ENCODE data around the gene NOTCH4. TPM values are rescaled to one million over a fixed set of nuclear protein-coding genes. Genes with fewer than 3 reads are reported as not detected.
"Not testable (repeated sequence)": the region's sequence is repeated elsewhere in the genome, so short reads cannot be mapped to it uniquely, and the experiment has no call there.

Gene NOTCH4
- total and polyA plus RNA-seq, 9 of the 15 experiments (the other 6 are each of a cell fraction or from before 2014, with no cell fraction given), result 0.24 to 4.3 (median 1.7) TPM

DNA sequence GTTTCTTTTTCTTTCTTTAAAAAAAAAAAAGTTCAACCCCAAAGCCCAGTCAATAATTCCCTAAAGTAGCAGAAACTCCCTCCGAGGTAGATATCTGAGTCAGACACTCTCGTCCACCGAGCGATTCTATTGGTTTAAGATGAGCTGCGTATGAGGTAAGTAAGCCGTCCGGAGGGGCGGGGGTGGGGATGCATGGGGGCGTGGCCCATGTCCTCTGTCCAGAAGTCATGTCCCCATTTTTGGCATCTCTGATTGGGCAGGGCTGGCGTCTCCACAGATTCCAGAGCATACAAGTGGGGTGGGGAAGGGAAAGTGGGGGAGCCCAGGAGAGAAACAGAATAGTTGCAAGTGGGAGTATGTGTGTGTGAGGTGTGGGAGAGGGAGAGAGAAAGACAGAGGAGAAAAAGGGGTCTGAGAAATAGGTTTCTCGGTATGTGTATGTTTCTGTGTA is 38.2 kb downstream of the NOTCH4 start (continued):
- TF ChIP-seq, protein P1, sequence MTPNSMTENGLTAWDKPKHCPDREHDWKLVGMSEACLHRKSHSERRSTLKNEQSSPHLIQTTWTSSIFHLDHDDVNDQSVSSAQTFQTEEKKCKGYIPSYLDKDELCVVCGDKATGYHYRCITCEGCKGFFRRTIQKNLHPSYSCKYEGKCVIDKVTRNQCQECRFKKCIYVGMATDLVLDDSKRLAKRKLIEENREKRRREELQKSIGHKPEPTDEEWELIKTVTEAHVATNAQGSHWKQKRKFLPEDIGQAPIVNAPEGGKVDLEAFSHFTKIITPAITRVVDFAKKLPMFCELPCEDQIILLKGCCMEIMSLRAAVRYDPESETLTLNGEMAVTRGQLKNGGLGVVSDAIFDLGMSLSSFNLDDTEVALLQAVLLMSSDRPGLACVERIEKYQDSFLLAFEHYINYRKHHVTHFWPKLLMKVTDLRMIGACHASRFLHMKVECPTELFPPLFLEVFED (CRISPR knock-in tag; conservative IDR thresholded peaks at IDR 0.05), result peak; percentile 92
- TF ChIP-seq NRF1 (conservative IDR thresholded peaks at IDR 0.05 in 1 of 2, IDR thresholded peaks at IDR 0.05 in 1 of 2), result peak; percentile 47 to 53; a peak in 3 of 4 replicates
- TF ChIP-seq SRF (CRISPR knock-in tag; IDR thresholded peaks at IDR 0.05), result 0 out of 4 replicates have a peak, but pooled peaks of 1 of the 2 experiments have one; percentile 38
- TF ChIP-seq HDGF (IDR thresholded peaks at IDR 0.05), result peak; percentile 75; the same call in 1 of the 2 replicates
- 0 out of 2 replicates have a peak, but pooled peaks have one; percentile 33 for TF ChIP-seq EHMT2 (IDR thresholded peaks at IDR 0.05)
- TF ChIP-seq ZNF384 (IDR thresholded peaks at IDR 0.05; ENCODE audit: low read depth, low read length), result peak; percentile 75
- peak; percentile 34; the same call in 1 of the 2 replicates for TF ChIP-seq JUND (IDR thresholded peaks at IDR 0.05; ENCODE audit: borderline replicate concordance, low read depth, low read length)
- TF ChIP-seq JUND (tag; IDR thresholded peaks at IDR 0.05; ENCODE audit: borderline replicate concordance, low read depth, low read length); ATF1 (CRISPR knock-in tag; IDR thresholded peaks at IDR 0.05): not testable (repeated sequence)
- TF ChIP-seq, protein P2, sequence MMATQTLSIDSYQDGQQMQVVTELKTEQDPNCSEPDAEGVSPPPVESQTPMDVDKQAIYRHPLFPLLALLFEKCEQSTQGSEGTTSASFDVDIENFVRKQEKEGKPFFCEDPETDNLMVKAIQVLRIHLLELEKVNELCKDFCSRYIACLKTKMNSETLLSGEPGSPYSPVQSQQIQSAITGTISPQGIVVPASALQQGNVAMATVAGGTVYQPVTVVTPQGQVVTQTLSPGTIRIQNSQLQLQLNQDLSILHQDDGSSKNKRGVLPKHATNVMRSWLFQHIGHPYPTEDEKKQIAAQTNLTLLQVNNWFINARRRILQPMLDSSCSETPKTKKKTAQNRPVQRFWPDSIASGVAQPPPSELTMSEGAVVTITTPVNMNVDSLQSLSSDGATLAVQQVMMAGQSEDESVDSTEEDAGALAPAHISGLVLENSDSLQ (IDR thresholded peaks at IDR 0.05), result peak; percentile 30; the same call in 1 of the 2 replicates
- peak; percentile 26; the same call in 1 of the 2 replicates for TF ChIP-seq ATF1 (tag; IDR thresholded peaks at IDR 0.05)
- peak; percentile 46 for TF ChIP-seq CREM (IDR thresholded peaks at IDR 0.05; ENCODE audit: low read depth)
- peak; percentile 62 for TF ChIP-seq EGR1 (conservative IDR thresholded peaks at IDR 0.05)

All from K562 (cell line).